H9 (cell line): ENCODE data around the gene KCNMB4. TPM values are rescaled to one million over a fixed set of nuclear protein-coding genes. Genes with fewer than 3 reads are reported as not detected.

Experiments
- DNase-seq: peaks from one replicate; pipeline ENCODE4 v3.0.0-alpha.2; 2017
- H2AFZ ChIP-seq: one replicate; pipeline ENCODE4 v1.6.1; 2013; ENCODE audit warnings: mild to moderate bottlenecking, low read length, control low read depth, moderate library complexity
- H2AK5ac ChIP-seq: 2 replicates; pipeline ENCODE4 v1.6.1; 2013; ENCODE audit warnings: low read length, control low read depth, mixed read lengths; ENCODE audit not compliant: insufficient read length
- H2BK120ac ChIP-seq: one replicate; pipeline ENCODE4 v1.6.1; 2013; ENCODE audit warnings: low read depth, mild to moderate bottlenecking, low read length, control low read depth, inconsistent platforms; ENCODE audit not compliant: poor library complexity, severe bottlenecking
- H2BK12ac ChIP-seq: 2 replicates; pipeline ENCODE4 v1.6.1; 2013; ENCODE audit warnings: low read length, control low read depth, mixed read lengths, low read depth; ENCODE audit not compliant: insufficient read length
- H2BK15ac ChIP-seq: 2 replicates; pipeline ENCODE4 v1.6.1; 2013; ENCODE audit warnings: low read depth, low read length, control low read depth
- H2BK20ac ChIP-seq: one replicate; pipeline ENCODE4 v1.6.1; 2013; ENCODE audit warnings: low read depth, mild to moderate bottlenecking, low read length, control low read depth, inconsistent platforms; ENCODE audit not compliant: poor library complexity, severe bottlenecking
- H2BK5ac ChIP-seq: 2 replicates; pipeline ENCODE4 v1.6.1; 2013; ENCODE audit warnings: low read length, control low read depth, mixed read lengths; ENCODE audit not compliant: insufficient read length
- H3K14ac ChIP-seq: 2 replicates; pipeline ENCODE4 v1.6.1; 2013; ENCODE audit warnings: low read length, control low read depth; ENCODE audit not compliant: insufficient read depth
- H3K18ac ChIP-seq: 2 replicates; pipeline ENCODE4 v1.6.1; 2013; ENCODE audit warnings: low read depth, mild to moderate bottlenecking, mixed read lengths, low read length, control low read depth; ENCODE audit not compliant: insufficient read length
- H3K23ac ChIP-seq: 2 replicates; pipeline ENCODE4 v1.6.1; 2013; ENCODE audit warnings: low read length, control low read depth, mixed read lengths, low read depth; ENCODE audit not compliant: insufficient read length
- H3K23me2 ChIP-seq: 2 replicates; pipeline ENCODE4 v1.6.1; 2013; ENCODE audit warnings: low read depth, mild to moderate bottlenecking, mixed read lengths, low read length, control low read depth; ENCODE audit not compliant: insufficient read length, poor library complexity, severe bottlenecking
- H3K27ac ChIP-seq: 2 replicates; pipeline ENCODE4 v1.5.1; 2013; ENCODE audit warnings: low read length, control low read depth, mixed read lengths, low read depth; ENCODE audit not compliant: insufficient read length
- H3K27me3 ChIP-seq: 2 replicates; pipeline ENCODE4 v1.6.1; 2013; ENCODE audit warnings: low read length, control low read depth, inconsistent platforms; ENCODE audit not compliant: insufficient read depth
- H3K4ac ChIP-seq: 2 replicates; pipeline ENCODE4 v1.6.1; 2013; ENCODE audit warnings: low read depth, mild to moderate bottlenecking, control low read depth, inconsistent platforms, low read length, moderate library complexity
- H3K4me1 ChIP-seq: 2 replicates; pipeline ENCODE4 v1.6.1; 2013; ENCODE audit warnings: low read length, control low read depth, inconsistent platforms; ENCODE audit not compliant: insufficient read depth
- H3K4me2 ChIP-seq: 2 replicates; pipeline ENCODE4 v1.6.1; 2013; ENCODE audit warnings: low read length, control low read depth, mixed read lengths; ENCODE audit not compliant: insufficient read length, insufficient read depth
- H3K56ac ChIP-seq: 2 replicates; pipeline ENCODE4 v1.6.1; 2013; ENCODE audit warnings: low read depth, mild to moderate bottlenecking, mixed read lengths, low read length, control low read depth; ENCODE audit not compliant: insufficient read length
- H3K79me1 ChIP-seq: 2 replicates; pipeline ENCODE4 v1.6.1; 2013; ENCODE audit warnings: low read depth, mild to moderate bottlenecking, moderate library complexity, low read length, control low read depth, inconsistent platforms; ENCODE audit not compliant: insufficient read depth, poor library complexity, severe bottlenecking
- H3K79me2 ChIP-seq: 2 replicates; pipeline ENCODE4 v1.6.1; 2013; ENCODE audit warnings: low read length, control low read depth, inconsistent platforms; ENCODE audit not compliant: insufficient read depth
- H3K9ac ChIP-seq: 2 replicates; pipeline ENCODE4 v1.6.1; 2013; ENCODE audit warnings: low read length, control low read depth, mixed read lengths; ENCODE audit not compliant: insufficient read length; ENCODE audit errors: extremely low read depth
- H3K9me3 ChIP-seq: one replicate; pipeline ENCODE4 v1.6.1; 2013; ENCODE audit warnings: low read depth, low read length, inconsistent platforms; ENCODE audit not compliant: control insufficient read depth
- H3T11ph ChIP-seq: one replicate; pipeline ENCODE4 v1.6.1; 2013; ENCODE audit warnings: mild to moderate bottlenecking, low read length, control low read depth, inconsistent platforms
- H4K20me1 ChIP-seq: one replicate; pipeline ENCODE4 v1.6.1; 2013; ENCODE audit not compliant: control insufficient read depth, insufficient read length, insufficient read depth
- H4K5ac ChIP-seq: 2 replicates; pipeline ENCODE4 v1.6.1; 2013; ENCODE audit warnings: low read depth, mild to moderate bottlenecking, mixed read lengths, low read length, control low read depth; ENCODE audit not compliant: insufficient read length
- H4K8ac ChIP-seq: replicated peaks from 2 replicates; pipeline ENCODE4 v1.6.1; 2013; ENCODE audit warnings: low read length, control low read depth, mixed read lengths, low read depth; ENCODE audit not compliant: insufficient read length
- H4K91ac ChIP-seq: 2 replicates; pipeline ENCODE4 v1.6.1; 2013; ENCODE audit warnings: low read depth, mild to moderate bottlenecking, moderate library complexity, mixed read lengths, low read length, control low read depth; ENCODE audit not compliant: insufficient read length
- H3K27ac Mint-ChIP-seq, 3 experiments: 2 replicates in 2 of 3; 3 replicates in 1 of 3; pipeline ENCODE4 v1.8.0; 2020 to 2021; ENCODE audit warnings: mixed read lengths in 3 of 3, mild to moderate bottlenecking in 1 of 3, moderate library complexity in 1 of 3
- H3K27me3 Mint-ChIP-seq: 2 replicates; pipeline ENCODE4 v1.8.0; 2021; ENCODE audit warnings: low read depth, mild to moderate bottlenecking, moderate library complexity, mixed read lengths
- H3K36me3 Mint-ChIP-seq, 3 experiments: 2 replicates in 2 of 3; 3 replicates in 1 of 3; pipeline ENCODE4 v1.8.0; 2020 to 2021; ENCODE audit warnings: low read depth in 3 of 3, mixed read lengths in 3 of 3; ENCODE audit not compliant: insufficient read depth in 1 of 3
- H3K4me1 Mint-ChIP-seq, 2 experiments: 2 replicates each; pipeline ENCODE4 v1.8.0; 2020; ENCODE audit warnings: mixed read lengths in 2 of 2
- H3K4me3 Mint-ChIP-seq, 2 experiments: 2 replicates in 1 of 2; 3 replicates in 1 of 2; pipeline ENCODE4 v1.8.0; 2020 to 2021; ENCODE audit warnings: mild to moderate bottlenecking in 2 of 2, mixed read lengths in 2 of 2, moderate library complexity in 1 of 2
- H3K9me3 Mint-ChIP-seq, 2 experiments: 2 replicates in 1 of 2; 3 replicates in 1 of 2; pipeline ENCODE4 v1.8.0; 2020; ENCODE audit warnings: mild to moderate bottlenecking in 2 of 2, mixed read lengths in 2 of 2, moderate library complexity in 1 of 2
- CTCF ChIP-seq: fragments of 200-600 bp; sonication (generic); conservative IDR thresholded peaks from 3 replicates; pipeline ENCODE4 v1.8.0; 2021; ENCODE audit warnings: antibody characterized with exemption, mild to moderate bottlenecking
- total RNA-seq: library from RNA; stranded (reverse); gene quantifications from 2 replicates; pipeline ENCODE4 v1.2.1, GENCODE V29; 2021

KCNMB4 gene
- total RNA-seq, 1 experiment from 2014 or later = 16.2 TPM

- H3K9me3 ChIP-seq = no peaks in the 10 kb centered on the region
- no peaks in the 10 kb centered on the region for H3K23me2 ChIP-seq
- no peak overlapping the region for H3K4me2 ChIP-seq
- H2BK20ac ChIP-seq = no peak overlapping the region
- Mint-ChIP-seq H3K9me3 (peaks cover 16 to 32% of the 10 kb centered on the region in 2 experiments), H3K27ac (no peak overlapping the region), H3K27me3 (no peaks in the 10 kb centered on the region; the same call in 1 of the 2 replicates), H3K36me3 (peaks cover 10 to 26% (median 21%) of the 10 kb centered on the region in 3 experiments), H3K4me1 (no peaks in the 10 kb centered on the region), H3K4me3 (no peak overlapping the region)
- H2AK5ac ChIP-seq = no peak overlapping the region
- H3K18ac ChIP-seq = no peak overlapping the region
- no peak overlapping the region for H4K8ac ChIP-seq
- no peak overlapping the region for H3K23ac ChIP-seq
- H2BK120ac ChIP-seq = no peak overlapping the region
- no peak overlapping the region for H2BK5ac ChIP-seq
- H4K5ac ChIP-seq = no peak overlapping the region
- no peaks in the 10 kb centered on the region for H3K79me1 ChIP-seq
- H3K4me1 ChIP-seq = no peaks in the 10 kb centered on the region
- no peak overlapping the region for H2AFZ ChIP-seq
- H3K14ac ChIP-seq = no peak overlapping the region
- H4K20me1 ChIP-seq = no peaks in the 10 kb centered on the region
- H3K27ac ChIP-seq = no peak overlapping the region
- DNase-seq = no peak
- no peaks in the 10 kb centered on the region for H3K79me2 ChIP-seq
- no peak overlapping the region for H3K9ac ChIP-seq
- H2BK15ac ChIP-seq = no peak overlapping the region
- no peaks in the 10 kb centered on the region for H3K27me3 ChIP-seq
- no peak overlapping the region for H3K4ac ChIP-seq
- no peak overlapping the region for H2BK12ac ChIP-seq
- H3T11ph ChIP-seq = no peak overlapping the region
- TF ChIP-seq CTCF = no peak
- no peak overlapping the region for H3K56ac ChIP-seq
- no peak overlapping the region for H4K91ac ChIP-seq
These were observed 93.7 kb downstream of the KCNMB4 start for GRCh38 chr12:70459786-70460185.
